HCT116 (cell line): ENCODE results near the gene ZNF552.
"Not testable (repeated sequence)": the region's sequence is repeated elsewhere in the genome, so short reads cannot be mapped to it uniquely, and the experiment has no call there.

ENCODE experiments used
- CTCF ChIP-seq, 3 experiments: fragments of 200-600 bp in 1 of 3; sonication (generic) in 1 of 3; IDR thresholded peaks in 2 of 3; conservative IDR thresholded peaks in 1 of 3; 2 replicates each; pipeline ENCODE4 v1.5.1; 2012 to 2017; ENCODE audit warnings: low read depth in 2 of 3, low read length in 2 of 3, antibody characterized with exemption in 1 of 3, borderline replicate concordance in 1 of 3, control low read depth in 1 of 3, mild to moderate bottlenecking in 1 of 3, mixed read lengths in 1 of 3, mixed run types in 1 of 3, moderate library complexity in 1 of 3; ENCODE audit not compliant: insufficient read depth in 1 of 3
- POLR2A ChIP-seq: IDR thresholded peaks from 2 replicates; pipeline ENCODE4 v1.7.0; 2011; ENCODE audit warnings: borderline replicate concordance; ENCODE audit not compliant: insufficient read depth, insufficient read length; ENCODE audit errors: extremely low read depth
- SRF ChIP-seq: IDR thresholded peaks from 2 replicates; pipeline ENCODE4 v1.6.1; 2012; ENCODE audit warnings: low read depth
- TF ChIP-seq, protein P1 (sequence below): IDR thresholded peaks from 2 replicates; pipeline ENCODE4 v1.6.1; 2012

DNA sequence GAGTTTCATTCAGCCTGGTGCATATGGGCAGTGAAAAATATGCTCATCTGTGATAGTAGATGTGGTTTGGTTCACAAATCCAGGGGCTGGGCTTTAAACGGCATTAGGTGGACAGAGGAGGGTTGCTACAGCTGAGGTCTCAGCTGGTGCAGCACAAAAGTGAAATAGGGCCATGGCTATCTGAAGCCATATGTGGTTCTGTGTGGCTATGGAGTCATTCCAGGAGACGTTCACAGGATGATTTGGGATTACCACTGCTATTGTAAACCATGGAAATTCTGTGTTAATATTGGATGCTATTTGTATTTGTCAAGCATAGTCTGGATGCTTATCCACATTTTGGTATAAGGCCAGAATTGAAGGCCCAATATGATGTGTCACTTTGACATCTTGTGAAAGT, 39.4 kb upstream of the ZNF552 start:
- TF ChIP-seq, protein P1, sequence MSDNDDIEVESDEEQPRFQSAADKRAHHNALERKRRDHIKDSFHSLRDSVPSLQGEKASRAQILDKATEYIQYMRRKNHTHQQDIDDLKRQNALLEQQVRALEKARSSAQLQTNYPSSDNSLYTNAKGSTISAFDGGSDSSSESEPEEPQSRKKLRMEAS, result not testable (repeated sequence)
- TF ChIP-seq POLR2A; CTCF (IDR thresholded peaks at IDR 0.05 in 2 of 3, conservative IDR thresholded peaks at IDR 0.05 in 1 of 3; ENCODE audit: borderline replicate concordance in 1 of 3, insufficient read depth in 1 of 3, low read depth in 2 of 3, low read length in 2 of 3); SRF: not testable (repeated sequence)
